ENCODE measurements around the gene BPIFA2. TPM values are rescaled to one million over a fixed set of nuclear protein-coding genes. Genes with fewer than 3 reads are reported as not detected.

Gene BPIFA2
- polyA plus RNA-seq, 1 donor from 2014 or later: not detected

GRCh38 chr20:33162313-33162712 lies 5.6 kb upstream of the BPIFA2 start:
- Histone ChIP-seq H3K4me2 (ENCODE audit: low read length) (no peak overlapping the region), H3K36me3 (ENCODE audit: insufficient read depth, low read length) (no peaks in the 10 kb centered on the region), H4K20me1 (ENCODE audit: insufficient read depth) (no peaks in the 10 kb centered on the region), H3F3A (ENCODE audit: insufficient read depth, low read length, poor library complexity, severe bottlenecking) (no peaks in the 10 kb centered on the region), H3K9me2 (ENCODE audit: insufficient read depth, low read length) (no peaks in the 10 kb centered on the region), H3K9me3 (ENCODE audit: low read length) (no peaks in the 10 kb centered on the region), H3K27me3 (ENCODE audit: insufficient read depth, low read depth, low read length) (no peaks in the 10 kb centered on the region), H3K79me2 (replicated peaks; ENCODE audit: insufficient read depth, low read length) (no peaks in the 10 kb centered on the region), H2AFZ (ENCODE audit: low read depth, low read length) (no peak overlapping the region), H3K4me3 (ENCODE audit: low read length) (no peak overlapping the region), H3K9ac (ENCODE audit: low read length) (no peak overlapping the region), H3K27ac (ENCODE audit: low read length) (no peak overlapping the region)
- TF ChIP-seq EP300 (conservative IDR thresholded peaks at IDR 0.05; ENCODE audit: poor library complexity, severe bottlenecking) (no peak), CTCF (IDR thresholded peaks at IDR 0.05; ENCODE audit: poor library complexity, severe bottlenecking) (no peak), MXI1 (conservative IDR thresholded peaks at IDR 0.05; ENCODE audit: poor library complexity, severe bottlenecking) (no peak)

GRCh38 chr20:33162753-33163152 lies 5.2 kb upstream of the BPIFA2 start:
- Histone ChIP-seq H4K20me1 (ENCODE audit: insufficient read depth) (no peaks in the 10 kb centered on the region), H3K27ac (ENCODE audit: low read length) (no peak overlapping the region), H3K27me3 (ENCODE audit: insufficient read depth, low read depth, low read length) (no peaks in the 10 kb centered on the region), H3K4me2 (ENCODE audit: low read length) (no peak overlapping the region), H3K9ac (ENCODE audit: low read length) (no peak overlapping the region), H3K36me3 (ENCODE audit: insufficient read depth, low read length) (no peaks in the 10 kb centered on the region), H3K4me3 (ENCODE audit: low read length) (no peak overlapping the region), H3K79me2 (replicated peaks; ENCODE audit: insufficient read depth, low read length) (no peaks in the 10 kb centered on the region), H2AFZ (ENCODE audit: low read depth, low read length) (no peak overlapping the region), H3K9me3 (ENCODE audit: low read length) (no peaks in the 10 kb centered on the region), H3F3A (ENCODE audit: insufficient read depth, low read length, poor library complexity, severe bottlenecking) (no peaks in the 10 kb centered on the region), H3K9me2 (ENCODE audit: insufficient read depth, low read length) (no peaks in the 10 kb centered on the region)
- TF ChIP-seq RAD21 (conservative IDR thresholded peaks at IDR 0.05) (no peak), POLR2AphosphoS5 (IDR thresholded peaks at IDR 0.05) (no peak), MXI1 (conservative IDR thresholded peaks at IDR 0.05; ENCODE audit: poor library complexity, severe bottlenecking) (no peak), SMC3 (conservative IDR thresholded peaks at IDR 0.05; ENCODE audit: poor library complexity) (no peak), EZH2 (IDR thresholded peaks at IDR 0.05; ENCODE audit: borderline replicate concordance, insufficient read depth, low read length, poor library complexity, severe bottlenecking) (no peak), CTCF (IDR thresholded peaks at IDR 0.05; ENCODE audit: poor library complexity, severe bottlenecking) (no peak), EP300 (conservative IDR thresholded peaks at IDR 0.05; ENCODE audit: poor library complexity, severe bottlenecking) (no peak), REST (IDR thresholded peaks at IDR 0.05; ENCODE audit: borderline replicate concordance) (no peak), TAF1 (IDR thresholded peaks at IDR 0.05; ENCODE audit: low read depth) (no peak)
